SK-N-SH (cell line): ENCODE measurements around the gene CD3E.

Source experiments
- POLR2AphosphoS5 ChIP-seq: IDR thresholded peaks from 2 replicates; pipeline ENCODE4 v1.6.1; 2012; ENCODE audit warnings: low read depth, low read length
- RXRA ChIP-seq: IDR thresholded peaks from 2 replicates; pipeline ENCODE4 v1.4.0; 2012; ENCODE audit warnings: low read depth, mild to moderate bottlenecking, borderline replicate concordance
- TF ChIP-seq, protein P1 (sequence below): IDR thresholded peaks from 2 replicates; pipeline ENCODE4 v1.6.1; 2012; ENCODE audit warnings: mild to moderate bottlenecking, low read depth, low read length, moderate library complexity

DNA sequence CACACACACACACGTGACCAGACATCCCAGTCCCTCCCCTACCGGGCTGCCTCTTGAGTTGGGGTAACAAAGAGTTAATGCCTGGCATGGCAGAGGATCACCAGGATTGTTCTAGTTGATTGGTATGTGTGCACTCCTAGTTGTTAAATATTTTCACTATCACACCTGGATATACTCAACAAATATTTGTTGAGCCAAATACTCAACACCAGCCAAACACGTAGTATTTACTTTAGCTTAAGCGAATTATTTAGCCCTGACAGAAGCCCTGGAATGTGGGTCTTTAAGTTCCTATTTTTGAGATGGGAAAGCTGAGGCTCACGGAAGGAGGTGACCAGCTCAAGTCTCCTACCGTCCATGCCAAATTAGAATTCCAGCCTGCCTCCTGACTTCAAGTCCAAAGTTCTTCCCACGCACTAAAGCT is 10.5 kb downstream of the CD3E start:
- TF ChIP-seq POLR2AphosphoS5 (no peak), RXRA (no peak)
- TF ChIP-seq, protein P1, sequence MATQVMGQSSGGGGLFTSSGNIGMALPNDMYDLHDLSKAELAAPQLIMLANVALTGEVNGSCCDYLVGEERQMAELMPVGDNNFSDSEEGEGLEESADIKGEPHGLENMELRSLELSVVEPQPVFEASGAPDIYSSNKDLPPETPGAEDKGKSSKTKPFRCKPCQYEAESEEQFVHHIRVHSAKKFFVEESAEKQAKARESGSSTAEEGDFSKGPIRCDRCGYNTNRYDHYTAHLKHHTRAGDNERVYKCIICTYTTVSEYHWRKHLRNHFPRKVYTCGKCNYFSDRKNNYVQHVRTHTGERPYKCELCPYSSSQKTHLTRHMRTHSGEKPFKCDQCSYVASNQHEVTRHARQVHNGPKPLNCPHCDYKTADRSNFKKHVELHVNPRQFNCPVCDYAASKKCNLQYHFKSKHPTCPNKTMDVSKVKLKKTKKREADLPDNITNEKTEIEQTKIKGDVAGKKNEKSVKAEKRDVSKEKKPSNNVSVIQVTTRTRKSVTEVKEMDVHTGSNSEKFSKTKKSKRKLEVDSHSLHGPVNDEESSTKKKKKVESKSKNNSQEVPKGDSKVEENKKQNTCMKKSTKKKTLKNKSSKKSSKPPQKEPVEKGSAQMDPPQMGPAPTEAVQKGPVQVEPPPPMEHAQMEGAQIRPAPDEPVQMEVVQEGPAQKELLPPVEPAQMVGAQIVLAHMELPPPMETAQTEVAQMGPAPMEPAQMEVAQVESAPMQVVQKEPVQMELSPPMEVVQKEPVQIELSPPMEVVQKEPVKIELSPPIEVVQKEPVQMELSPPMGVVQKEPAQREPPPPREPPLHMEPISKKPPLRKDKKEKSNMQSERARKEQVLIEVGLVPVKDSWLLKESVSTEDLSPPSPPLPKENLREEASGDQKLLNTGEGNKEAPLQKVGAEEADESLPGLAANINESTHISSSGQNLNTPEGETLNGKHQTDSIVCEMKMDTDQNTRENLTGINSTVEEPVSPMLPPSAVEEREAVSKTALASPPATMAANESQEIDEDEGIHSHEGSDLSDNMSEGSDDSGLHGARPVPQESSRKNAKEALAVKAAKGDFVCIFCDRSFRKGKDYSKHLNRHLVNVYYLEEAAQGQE, result no peak
